GM21526 (cell line): ENCODE data around the gene TMEM115.

ENCODE experiments used
- ATAC-seq: cut with Tn5 transposase; IDR thresholded peaks from one replicate; pipeline ENCODE4 v1.9.1; 2021; ENCODE audit warnings: moderate library complexity; ENCODE audit not compliant: unreplicated experiment, low FRiP score

Gene TMEM115

GRCh38 chr3:50354186-50354764 is 5.0 kb downstream of the TMEM115 start:
- ATAC-seq: no peak

- no peak for ATAC-seq
Observed at GRCh38 chr3:50353245-50354004, 5.9 kb downstream of the TMEM115 start.

DNA sequence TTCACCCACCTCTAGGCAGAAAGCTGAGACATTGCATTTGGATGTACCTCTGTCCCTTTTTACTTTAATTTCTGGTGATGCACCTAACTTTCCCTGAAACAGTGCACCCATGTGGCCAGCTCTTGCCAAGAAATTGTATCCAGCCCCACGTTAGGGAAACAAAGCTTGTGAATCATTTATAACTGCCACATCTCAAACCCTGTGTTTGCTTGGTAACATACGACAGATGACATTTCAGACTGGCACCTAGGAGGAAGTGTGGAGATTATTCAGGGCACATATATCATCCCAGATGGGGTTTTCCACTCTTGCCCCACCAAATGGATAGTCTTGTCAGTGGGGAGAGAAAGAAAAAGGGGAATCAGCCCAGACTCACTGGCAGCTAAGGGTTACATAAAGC is 6.5 kb downstream of the TMEM115 start:
- no peak for ATAC-seq

DNA sequence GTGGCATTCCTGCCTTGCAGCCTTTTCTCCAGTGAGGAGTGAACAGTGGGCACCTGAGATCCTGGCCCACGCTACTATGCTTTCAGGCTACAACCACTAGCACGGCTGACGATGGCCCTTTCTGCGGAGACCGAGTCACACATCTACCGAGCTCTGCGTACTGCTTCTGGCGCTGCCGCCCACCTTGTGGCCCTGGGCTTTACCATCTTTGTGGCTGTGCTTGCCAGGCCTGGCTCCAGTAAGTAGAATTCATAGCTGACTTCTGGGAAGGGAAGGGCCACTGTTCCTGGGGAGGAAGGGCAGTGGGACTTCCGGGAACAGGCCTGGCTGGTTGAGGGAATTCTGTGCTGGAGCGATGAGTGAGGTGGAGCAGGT is 8.0 kb downstream of the TMEM115 start:
- ATAC-seq: no peak

GRCh38 chr3:50350527-50351322 is 8.6 kb downstream of the TMEM115 start, which contains the start of the genes CYB561D2 and NPRL2:
CYB561D2 (plus strand) TSS chr3:50350862; CDS start chr3:50351434, 572 bp downstream.
NPRL2 (minus strand) TSS chr3:50350775; CDS start chr3:50350652, 123 bp downstream.
- peak; percentile 78 for ATAC-seq

DNA sequence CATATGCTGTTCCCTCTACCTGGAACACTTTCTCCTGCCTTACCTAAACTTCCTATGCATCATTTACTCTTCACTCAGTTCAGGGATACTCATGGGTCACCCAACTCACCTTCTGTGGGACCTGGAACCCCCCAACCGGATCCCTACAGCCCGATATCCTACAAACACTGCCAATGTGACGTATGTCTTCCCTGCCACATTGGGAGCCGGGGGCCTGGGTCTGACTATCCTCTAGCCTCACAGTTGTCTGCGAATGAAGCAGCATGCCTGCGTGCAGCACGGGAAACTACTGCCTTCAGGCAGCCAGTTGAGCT is 9.2 kb downstream of the TMEM115 start:
- ATAC-seq: no peak

- no peak for ATAC-seq
Observed at GRCh38 chr3:50347187-50347813, 12.0 kb downstream of the TMEM115 start.

- ATAC-seq: no peak
Observed at GRCh38 chr3:50345586-50346234, 13.6 kb downstream of the TMEM115 start, which contains the start of gene ZMYND10. ZMYND10 (minus strand) TSS chr3:50345732; CDS start chr3:50345579, 153 bp downstream.

DNA sequence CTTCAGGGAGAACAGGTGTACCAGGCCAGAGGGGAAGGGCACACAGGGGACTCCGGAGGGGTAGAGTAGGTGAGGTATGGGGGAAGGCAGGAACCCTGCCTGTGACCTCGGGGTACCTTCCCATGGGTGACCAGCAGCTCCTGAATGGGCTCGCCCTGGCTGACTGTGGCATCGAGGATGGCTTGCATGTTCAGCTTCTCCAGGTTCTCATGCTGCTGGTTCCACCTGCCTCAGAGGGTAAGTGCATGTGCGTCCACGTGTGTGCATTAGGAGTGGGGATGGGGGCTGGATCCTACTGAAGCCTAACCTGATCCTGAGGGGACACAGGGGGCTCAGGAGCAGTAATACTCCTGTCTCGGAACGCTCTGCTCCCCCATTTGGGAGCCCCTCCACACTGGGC is 14.3 kb downstream of the TMEM115 start:
- no peak for ATAC-seq

DNA sequence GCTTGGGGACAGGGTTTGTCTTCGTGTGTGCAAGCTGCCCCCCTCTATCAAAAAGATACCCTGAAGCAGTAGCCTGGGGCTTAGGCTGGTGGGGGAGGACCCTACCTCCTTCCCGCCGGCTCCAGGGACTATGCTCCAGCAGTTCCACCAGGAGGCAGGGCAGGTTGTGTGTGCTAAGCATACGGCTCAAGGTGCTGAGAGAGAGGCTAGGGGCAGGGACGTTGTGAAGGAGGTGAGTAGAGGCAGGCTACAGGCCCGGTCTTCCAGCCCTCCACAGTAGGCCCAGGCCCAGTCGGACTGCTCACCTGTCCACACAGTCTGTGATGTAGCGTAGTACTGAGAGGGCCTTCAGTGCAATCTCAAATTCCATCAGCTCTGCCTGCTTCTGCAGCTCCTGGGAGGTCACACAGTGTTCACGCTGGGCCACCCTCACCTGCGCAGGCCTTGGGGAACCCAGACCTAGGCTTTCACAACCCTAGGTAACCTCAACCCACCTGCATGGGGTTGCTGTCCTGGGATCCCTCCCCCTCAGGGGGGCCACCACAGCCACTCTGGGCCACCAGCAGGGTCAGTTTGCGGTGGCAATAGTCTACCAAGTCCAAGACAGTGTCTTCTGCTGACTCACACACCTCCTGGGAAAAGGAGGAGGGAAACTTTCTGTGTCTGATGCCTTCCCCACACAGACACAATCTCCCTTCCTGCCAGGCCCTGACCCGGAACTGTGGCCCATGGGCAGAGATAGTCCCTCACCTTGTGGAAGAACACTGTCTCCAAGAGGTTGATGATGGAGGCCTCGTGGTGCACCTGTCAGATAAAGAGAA is 16.3 kb downstream of the TMEM115 start:
- no peak for ATAC-seq

- no peak for ATAC-seq
Observed at GRCh38 chr3:50341996-50342650, 17.2 kb downstream of the TMEM115 start.

- ATAC-seq: no peak
Observed at GRCh38 chr3:50341537-50341936, 17.8 kb downstream of the TMEM115 start.

GRCh38 chr3:50340448-50341329 is 18.6 kb downstream of the TMEM115 start, which contains the start of gene RASSF1:
RASSF1 (minus strand) TSS chr3:50340836; CDS start chr3:50340805, 31 bp downstream.
- no peak for ATAC-seq

DNA sequence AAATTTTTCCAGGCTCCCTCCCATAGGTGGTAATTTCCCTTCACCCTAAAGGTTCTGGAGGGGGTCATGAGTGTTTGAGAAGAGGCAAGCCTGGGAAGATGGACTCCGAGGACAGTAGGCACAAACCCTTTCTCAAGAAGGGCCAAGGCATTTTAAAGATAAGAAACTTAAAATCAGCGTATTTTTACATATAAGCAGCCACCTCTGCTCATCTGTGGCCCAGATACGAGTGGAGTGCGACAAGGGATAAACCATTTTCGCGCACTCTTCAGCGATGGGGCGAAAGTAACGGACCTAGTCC is 19.2 kb downstream of the TMEM115 start:
- ATAC-seq: no peak

DNA sequence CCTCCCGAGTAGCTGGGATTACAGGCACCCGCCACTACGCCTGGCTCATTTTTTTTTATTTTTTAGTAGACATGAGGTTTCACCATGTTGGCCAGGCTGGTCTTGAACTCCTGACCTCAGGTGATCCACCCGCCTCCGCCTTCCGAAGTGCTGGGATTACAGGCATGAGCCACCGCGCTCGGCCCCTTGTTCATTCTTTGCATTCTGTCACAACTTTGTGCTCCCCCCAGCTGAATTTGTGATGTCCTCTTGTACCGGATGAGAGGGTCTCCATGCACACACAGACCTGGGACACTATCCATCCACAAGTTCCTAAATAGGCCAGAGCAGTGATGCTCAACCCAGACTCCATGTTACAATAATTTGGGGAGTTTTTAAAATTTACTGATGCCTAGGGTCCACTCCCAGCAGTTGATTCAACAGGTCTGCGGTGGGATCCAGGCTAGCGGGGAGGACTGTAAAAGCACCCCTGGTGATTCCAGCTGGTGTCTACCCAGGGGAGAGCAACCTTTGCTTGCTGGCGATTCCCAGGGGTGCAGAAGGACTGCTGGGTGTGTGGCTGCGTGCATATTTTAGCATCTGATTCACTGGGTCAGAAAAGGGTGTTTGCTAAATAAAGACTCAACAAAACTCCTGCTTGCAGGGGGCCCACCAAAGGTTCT is 19.7 kb downstream of the TMEM115 start:
- ATAC-seq: no peak

- ATAC-seq: no peak
Observed at GRCh38 chr3:50338965-50339364, 20.4 kb downstream of the TMEM115 start.

- ATAC-seq: peak; percentile 59
Observed at GRCh38 chr3:50337175-50337861, 22.0 kb downstream of the TMEM115 start.
